Esophagus muscularis mucosa (tissue), 4 donors: ENCODE data around the gene CEP112. TPM values are rescaled to one million over a fixed set of nuclear protein-coding genes. Genes with fewer than 3 reads are reported as not detected.

ENCODE experiments used
- DNase-seq: peaks from one replicate; pipeline ENCODE4 v3.0.0-alpha.2; 2017; ENCODE audit errors: extremely low spot score
- H3K27ac ChIP-seq, 4 donors: fragments of 200-600 bp; sonication (generic); replicated peaks in 1 of 4; 1 replicate in 3 of 4; 2 replicates in 1 of 4; pipeline ENCODE4 v1.5.1; 2016 to 2019; ENCODE audit warnings: mild to moderate bottlenecking in 1 of 4
- H3K27me3 ChIP-seq, 4 donors: fragments of 200-600 bp; sonication (generic); one replicate each; pipeline versions ENCODE4 v1.5.1 to v1.6.0; 2016 to 2019
- H3K36me3 ChIP-seq, 4 donors: fragments of 200-600 bp; sonication (generic); one replicate each; pipeline ENCODE4 v1.5.1; 2016 to 2019
- H3K4me1 ChIP-seq, 4 donors: fragments of 200-600 bp; sonication (generic); one replicate each; pipeline ENCODE4 v1.5.1; 2016 to 2019
- H3K4me3 ChIP-seq, 4 donors: fragments of 200-600 bp; sonication (generic); 1 replicate in 2 of 4; 2 replicates in 2 of 4; pipeline ENCODE4 v1.5.1; 2016 to 2019; ENCODE audit warnings: mild to moderate bottlenecking in 4 of 4, moderate library complexity in 1 of 4
- H3K9me3 ChIP-seq, 4 donors: fragments of 200-600 bp; sonication (generic); 1 replicate in 3 of 4; 2 replicates in 1 of 4; pipeline ENCODE4 v1.5.1; 2016 to 2019
- EP300 ChIP-seq: sonication (generic); formaldehyde crosslinking; IDR thresholded peaks from one replicate; pipeline ENCODE4 v1.6.1; 2017; ENCODE audit warnings: antibody characterized with exemption
- POLR2A ChIP-seq: fragments of 450-650 bp; IDR thresholded peaks from one replicate; pipeline ENCODE4 v1.6.1; 2017; ENCODE audit warnings: antibody characterized with exemption, moderate library complexity, mild to moderate bottlenecking, low read depth
- POLR2AphosphoS5 ChIP-seq, 2 donors: sonication (generic); formaldehyde crosslinking; IDR thresholded peaks; one replicate each; pipeline ENCODE4 v1.6.1; 2017; ENCODE audit warnings: antibody characterized with exemption in 2 of 2
- WGBS: methylation state at CpG from one replicate; pipeline ENCODE4 v1.1.5; 2018; 5-methylcytosine and 5-hydroxymethylcytosine counted together
- intact Hi-C: fragments of 100-400 bp; cut with DNase I; formaldehyde crosslinking; loops from one replicate; pipeline ENCODE4 v1.15.1; 2023
- total RNA-seq, 4 donors: library from RNA; depleted of rRNA; stranded (reverse); fragments of >200 nt; gene quantifications; one replicate each; pipeline versions ENCODE4 v1.1.0 to v1.2.1, GENCODE V29; 2016
- TF ChIP-seq, protein P1 (sequence below), 3 experiments: fragments of 200-600 bp in 2 of 3; fragments of 450-650 bp in 1 of 3; sonication (generic) in 2 of 3; IDR thresholded peaks; one replicate each; pipeline ENCODE4 v1.5.1; 2017 to 2019; ENCODE audit warnings: antibody characterized with exemption in 3 of 3, mild to moderate bottlenecking in 2 of 3, moderate library complexity in 1 of 3

CEP112 gene
- total RNA-seq, 4 donors from 2014 or later, result 17.0 to 24.7 (median 23.2) TPM

- no peak for TF ChIP-seq EP300
- TF ChIP-seq POLR2AphosphoS5 (IDR thresholded peaks at IDR 0.05), result no peak
- TF ChIP-seq, protein P1, sequence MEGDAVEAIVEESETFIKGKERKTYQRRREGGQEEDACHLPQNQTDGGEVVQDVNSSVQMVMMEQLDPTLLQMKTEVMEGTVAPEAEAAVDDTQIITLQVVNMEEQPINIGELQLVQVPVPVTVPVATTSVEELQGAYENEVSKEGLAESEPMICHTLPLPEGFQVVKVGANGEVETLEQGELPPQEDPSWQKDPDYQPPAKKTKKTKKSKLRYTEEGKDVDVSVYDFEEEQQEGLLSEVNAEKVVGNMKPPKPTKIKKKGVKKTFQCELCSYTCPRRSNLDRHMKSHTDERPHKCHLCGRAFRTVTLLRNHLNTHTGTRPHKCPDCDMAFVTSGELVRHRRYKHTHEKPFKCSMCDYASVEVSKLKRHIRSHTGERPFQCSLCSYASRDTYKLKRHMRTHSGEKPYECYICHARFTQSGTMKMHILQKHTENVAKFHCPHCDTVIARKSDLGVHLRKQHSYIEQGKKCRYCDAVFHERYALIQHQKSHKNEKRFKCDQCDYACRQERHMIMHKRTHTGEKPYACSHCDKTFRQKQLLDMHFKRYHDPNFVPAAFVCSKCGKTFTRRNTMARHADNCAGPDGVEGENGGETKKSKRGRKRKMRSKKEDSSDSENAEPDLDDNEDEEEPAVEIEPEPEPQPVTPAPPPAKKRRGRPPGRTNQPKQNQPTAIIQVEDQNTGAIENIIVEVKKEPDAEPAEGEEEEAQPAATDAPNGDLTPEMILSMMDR (IDR thresholded peaks at IDR 0.05), result no peak
- no peak for TF ChIP-seq POLR2A
- Histone ChIP-seq H3K36me3 (no peaks in the 10 kb centered on the region), H3K4me3 (no peak overlapping the region), H3K27me3 (no peaks in the 10 kb centered on the region), H3K9me3 (no peaks in the 10 kb centered on the region), H3K4me1 (no peaks in the 10 kb centered on the region), H3K27ac (no peak overlapping the region)
- intact Hi-C loops, result no loop called here
- no peak for DNase-seq
- WGBS, result 71% methylated on average over 3 of the region's 3 CpGs
Observed at GRCh38 chr17:65893692-65894279, 298.1 kb downstream of the CEP112 start.

GRCh38 chr17:65892912-65893377 is 299.0 kb downstream of the CEP112 start:
- H3K4me1 ChIP-seq, result no peaks in the 10 kb centered on the region
- no peaks in the 10 kb centered on the region for H3K27me3 ChIP-seq
- H3K9me3 ChIP-seq, result no peaks in the 10 kb centered on the region
- no peak overlapping the region for H3K4me3 ChIP-seq
- no peaks in the 10 kb centered on the region for H3K36me3 ChIP-seq
- H3K27ac ChIP-seq, result no peak overlapping the region
- WGBS, result 96% methylated on average over 5 of the region's 5 CpGs
- intact Hi-C loops, result no loop called here
- DNase-seq, result no peak
- TF ChIP-seq POLR2A (no peak), EP300 (no peak), POLR2AphosphoS5 (IDR thresholded peaks at IDR 0.05) (no peak)
- TF ChIP-seq, protein P1 (IDR thresholded peaks at IDR 0.05), result no peak

- Histone ChIP-seq H3K27me3 (no peaks in the 10 kb centered on the region), H3K4me3 (no peak overlapping the region), H3K4me1 (peaks cover 0 to 7% (median 5%) of the 10 kb centered on the region in 4 donors), H3K36me3 (no peaks in the 10 kb centered on the region), H3K27ac (no peak overlapping the region), H3K9me3 (no peaks in the 10 kb centered on the region)
- no peak for DNase-seq
- no peak for TF ChIP-seq POLR2A
- TF ChIP-seq, protein P1 (IDR thresholded peaks at IDR 0.05), result no peak
- no peak for TF ChIP-seq POLR2AphosphoS5 (IDR thresholded peaks at IDR 0.05)
- TF ChIP-seq EP300, result no peak
- WGBS, result 95% methylated on average over 7 of the region's 7 CpGs
- intact Hi-C loops, result no loop called here
Observed at GRCh38 chr17:65891231-65891735, 300.6 kb downstream of the CEP112 start.

- no peaks in the 10 kb centered on the region for H3K27me3 ChIP-seq
- no peak overlapping the region for H3K27ac ChIP-seq
- no peaks in the 10 kb centered on the region for H3K36me3 ChIP-seq
- H3K4me1 ChIP-seq, result peaks cover 0 to 19% (median 17%) of the 10 kb centered on the region in 4 donors
- TF ChIP-seq EP300, result no peak
- TF ChIP-seq POLR2AphosphoS5 (IDR thresholded peaks at IDR 0.05), result no peak
- TF ChIP-seq, protein P1 (IDR thresholded peaks at IDR 0.05), result no peak
- no peak for TF ChIP-seq POLR2A
- no peaks in the 10 kb centered on the region for H3K9me3 ChIP-seq
- no peak overlapping the region for H3K4me3 ChIP-seq
- no peak for DNase-seq
- intact Hi-C loops, result no loop called here
- WGBS, result 77% methylated on average over 4 of the region's 4 CpGs
Observed at GRCh38 chr17:65888649-65889048, 303.3 kb downstream of the CEP112 start.
